ENCODE measurements around the gene IGF2BP2.

DNA sequence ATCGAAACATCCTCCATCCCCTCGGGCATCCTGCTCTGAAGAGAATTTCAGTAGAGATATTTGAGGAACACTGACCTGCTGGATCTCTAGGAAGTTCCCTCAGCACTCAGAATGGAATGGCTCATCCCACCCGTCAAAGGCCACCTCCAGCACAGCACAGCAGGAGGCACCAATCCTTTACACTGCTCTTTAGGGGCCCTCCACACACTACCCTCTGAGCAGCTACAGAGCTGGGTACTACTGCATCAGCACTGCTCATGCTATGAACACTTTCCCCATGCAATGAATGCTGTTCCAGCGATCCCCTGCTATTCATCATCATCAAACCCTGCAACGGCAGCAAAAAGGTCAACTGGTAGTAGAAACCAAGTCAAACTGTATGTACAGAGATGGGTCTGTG is 40.5 kb downstream of the IGF2BP2 start:
- TF ChIP-seq, protein P1, sequence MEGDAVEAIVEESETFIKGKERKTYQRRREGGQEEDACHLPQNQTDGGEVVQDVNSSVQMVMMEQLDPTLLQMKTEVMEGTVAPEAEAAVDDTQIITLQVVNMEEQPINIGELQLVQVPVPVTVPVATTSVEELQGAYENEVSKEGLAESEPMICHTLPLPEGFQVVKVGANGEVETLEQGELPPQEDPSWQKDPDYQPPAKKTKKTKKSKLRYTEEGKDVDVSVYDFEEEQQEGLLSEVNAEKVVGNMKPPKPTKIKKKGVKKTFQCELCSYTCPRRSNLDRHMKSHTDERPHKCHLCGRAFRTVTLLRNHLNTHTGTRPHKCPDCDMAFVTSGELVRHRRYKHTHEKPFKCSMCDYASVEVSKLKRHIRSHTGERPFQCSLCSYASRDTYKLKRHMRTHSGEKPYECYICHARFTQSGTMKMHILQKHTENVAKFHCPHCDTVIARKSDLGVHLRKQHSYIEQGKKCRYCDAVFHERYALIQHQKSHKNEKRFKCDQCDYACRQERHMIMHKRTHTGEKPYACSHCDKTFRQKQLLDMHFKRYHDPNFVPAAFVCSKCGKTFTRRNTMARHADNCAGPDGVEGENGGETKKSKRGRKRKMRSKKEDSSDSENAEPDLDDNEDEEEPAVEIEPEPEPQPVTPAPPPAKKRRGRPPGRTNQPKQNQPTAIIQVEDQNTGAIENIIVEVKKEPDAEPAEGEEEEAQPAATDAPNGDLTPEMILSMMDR (IDR thresholded peaks at IDR 0.05; ENCODE audit: insufficient read depth, low read length): no peak
- TF ChIP-seq POLR2AphosphoS5 (IDR thresholded peaks at IDR 0.05; ENCODE audit: low read depth) (no peak), GABPA (IDR thresholded peaks at IDR 0.05; ENCODE audit: low read depth) (no peak)
- TF ChIP-seq, protein P2, sequence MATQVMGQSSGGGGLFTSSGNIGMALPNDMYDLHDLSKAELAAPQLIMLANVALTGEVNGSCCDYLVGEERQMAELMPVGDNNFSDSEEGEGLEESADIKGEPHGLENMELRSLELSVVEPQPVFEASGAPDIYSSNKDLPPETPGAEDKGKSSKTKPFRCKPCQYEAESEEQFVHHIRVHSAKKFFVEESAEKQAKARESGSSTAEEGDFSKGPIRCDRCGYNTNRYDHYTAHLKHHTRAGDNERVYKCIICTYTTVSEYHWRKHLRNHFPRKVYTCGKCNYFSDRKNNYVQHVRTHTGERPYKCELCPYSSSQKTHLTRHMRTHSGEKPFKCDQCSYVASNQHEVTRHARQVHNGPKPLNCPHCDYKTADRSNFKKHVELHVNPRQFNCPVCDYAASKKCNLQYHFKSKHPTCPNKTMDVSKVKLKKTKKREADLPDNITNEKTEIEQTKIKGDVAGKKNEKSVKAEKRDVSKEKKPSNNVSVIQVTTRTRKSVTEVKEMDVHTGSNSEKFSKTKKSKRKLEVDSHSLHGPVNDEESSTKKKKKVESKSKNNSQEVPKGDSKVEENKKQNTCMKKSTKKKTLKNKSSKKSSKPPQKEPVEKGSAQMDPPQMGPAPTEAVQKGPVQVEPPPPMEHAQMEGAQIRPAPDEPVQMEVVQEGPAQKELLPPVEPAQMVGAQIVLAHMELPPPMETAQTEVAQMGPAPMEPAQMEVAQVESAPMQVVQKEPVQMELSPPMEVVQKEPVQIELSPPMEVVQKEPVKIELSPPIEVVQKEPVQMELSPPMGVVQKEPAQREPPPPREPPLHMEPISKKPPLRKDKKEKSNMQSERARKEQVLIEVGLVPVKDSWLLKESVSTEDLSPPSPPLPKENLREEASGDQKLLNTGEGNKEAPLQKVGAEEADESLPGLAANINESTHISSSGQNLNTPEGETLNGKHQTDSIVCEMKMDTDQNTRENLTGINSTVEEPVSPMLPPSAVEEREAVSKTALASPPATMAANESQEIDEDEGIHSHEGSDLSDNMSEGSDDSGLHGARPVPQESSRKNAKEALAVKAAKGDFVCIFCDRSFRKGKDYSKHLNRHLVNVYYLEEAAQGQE (IDR thresholded peaks at IDR 0.05; ENCODE audit: insufficient replicate concordance, low read depth): no peak

Measured in HL-60 (cell line).